ENCODE data around the gene ZNF548. TPM values are rescaled to one million over a fixed set of nuclear protein-coding genes. Genes with fewer than 3 reads are reported as not detected.

Gene ZNF548
- total RNA-seq, 4 donors from 2014 or later = 18.8 to 30.9 (median 25.7) TPM

DNA sequence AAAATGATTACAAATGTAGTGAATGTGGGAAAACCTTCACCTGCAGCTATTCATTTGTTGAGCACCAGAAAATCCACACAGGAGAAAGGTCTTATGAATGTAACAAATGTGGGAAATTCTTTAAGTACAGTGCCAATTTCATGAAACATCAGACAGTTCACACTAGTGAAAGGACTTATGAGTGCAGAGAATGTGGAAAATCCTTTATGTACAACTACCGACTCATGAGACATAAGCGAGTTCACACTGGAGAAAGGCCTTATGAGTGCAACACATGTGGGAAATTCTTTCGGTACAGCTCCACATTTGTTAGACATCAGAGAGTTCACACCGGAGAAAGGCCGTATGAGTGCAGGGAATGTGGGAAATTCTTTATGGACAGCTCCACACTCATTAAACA, 9.2 kb downstream of the ZNF548 start:
- WGBS = 91% methylated on average over 5 of the region's 5 CpGs
- no peaks in the 10 kb centered on the region for H3K4me1 ChIP-seq
- peaks cover 67% of the 10 kb centered on the region for H3K36me3 ChIP-seq
- no peaks in the 10 kb centered on the region for H3K27me3 ChIP-seq
- H3K9me3 ChIP-seq = no peaks in the 10 kb centered on the region
- no peak for DNase-seq (ENCODE audit: low spot score in 2 of 2)
- no peak overlapping the region for H3K27ac ChIP-seq
- no peak overlapping the region for H3K4me3 ChIP-seq
- TF ChIP-seq POLR2A (IDR thresholded peaks at IDR 0.05) = no peak
- TF ChIP-seq EP300 (IDR thresholded peaks at IDR 0.05) = no peak
- no peak for TF ChIP-seq POLR2AphosphoS5 (IDR thresholded peaks at IDR 0.05)

DNA sequence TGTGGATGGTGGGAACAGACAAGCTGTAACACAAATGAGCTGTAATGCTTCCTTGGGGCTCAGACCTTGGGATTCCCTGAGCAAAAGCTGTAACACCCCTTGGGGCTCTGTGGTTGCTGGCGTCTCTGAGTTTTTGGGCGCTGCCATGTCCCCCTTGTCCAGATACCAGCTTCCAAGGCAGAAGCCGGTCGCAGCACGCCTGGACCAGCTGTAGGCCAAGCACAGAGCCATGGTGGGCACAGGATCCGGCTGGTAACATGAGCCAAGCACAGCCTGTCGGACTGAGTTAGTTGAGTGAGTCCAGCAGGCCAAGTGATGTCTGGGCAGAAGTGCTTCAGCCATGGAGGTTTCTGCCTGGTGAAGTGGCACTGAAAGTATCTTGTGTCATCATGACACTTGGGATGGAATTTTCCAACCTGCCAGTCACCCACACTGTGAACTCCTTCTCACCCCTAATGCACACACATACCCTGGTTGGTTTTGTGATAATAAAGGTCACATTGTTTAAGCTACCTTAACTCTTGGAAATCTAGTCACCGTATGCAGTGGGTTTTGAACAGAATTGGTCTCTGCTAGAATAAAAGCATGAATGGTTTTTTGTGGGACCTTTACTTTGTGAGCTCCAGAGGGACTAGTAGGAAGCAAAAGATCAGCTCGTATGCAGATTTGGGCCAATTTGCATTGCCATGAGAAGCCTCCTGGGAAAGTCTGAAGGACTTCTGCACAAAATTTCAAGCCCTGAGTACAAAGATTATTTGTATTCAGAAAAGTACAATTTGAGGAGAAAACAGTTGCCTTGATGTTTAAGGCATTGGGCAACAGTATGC, 14.3 kb downstream of the ZNF548 start:
- Histone ChIP-seq H3K4me1 (no peaks in the 10 kb centered on the region), H3K36me3 (peaks cover 23% of the 10 kb centered on the region), H3K27ac (no peak overlapping the region), H3K27me3 (no peaks in the 10 kb centered on the region), H3K9me3 (no peaks in the 10 kb centered on the region), H3K4me3 (no peak overlapping the region)
- 91% methylated on average over 7 of the region's 9 CpGs for WGBS
- TF ChIP-seq POLR2A (IDR thresholded peaks at IDR 0.05) (no peak), POLR2AphosphoS5 (IDR thresholded peaks at IDR 0.05) (no peak), EP300 (IDR thresholded peaks at IDR 0.05) (no peak)
- TF ChIP-seq, protein P1, sequence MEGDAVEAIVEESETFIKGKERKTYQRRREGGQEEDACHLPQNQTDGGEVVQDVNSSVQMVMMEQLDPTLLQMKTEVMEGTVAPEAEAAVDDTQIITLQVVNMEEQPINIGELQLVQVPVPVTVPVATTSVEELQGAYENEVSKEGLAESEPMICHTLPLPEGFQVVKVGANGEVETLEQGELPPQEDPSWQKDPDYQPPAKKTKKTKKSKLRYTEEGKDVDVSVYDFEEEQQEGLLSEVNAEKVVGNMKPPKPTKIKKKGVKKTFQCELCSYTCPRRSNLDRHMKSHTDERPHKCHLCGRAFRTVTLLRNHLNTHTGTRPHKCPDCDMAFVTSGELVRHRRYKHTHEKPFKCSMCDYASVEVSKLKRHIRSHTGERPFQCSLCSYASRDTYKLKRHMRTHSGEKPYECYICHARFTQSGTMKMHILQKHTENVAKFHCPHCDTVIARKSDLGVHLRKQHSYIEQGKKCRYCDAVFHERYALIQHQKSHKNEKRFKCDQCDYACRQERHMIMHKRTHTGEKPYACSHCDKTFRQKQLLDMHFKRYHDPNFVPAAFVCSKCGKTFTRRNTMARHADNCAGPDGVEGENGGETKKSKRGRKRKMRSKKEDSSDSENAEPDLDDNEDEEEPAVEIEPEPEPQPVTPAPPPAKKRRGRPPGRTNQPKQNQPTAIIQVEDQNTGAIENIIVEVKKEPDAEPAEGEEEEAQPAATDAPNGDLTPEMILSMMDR (IDR thresholded peaks at IDR 0.05) = no peak
- no peak for DNase-seq (ENCODE audit: low spot score in 2 of 2)

DNA sequence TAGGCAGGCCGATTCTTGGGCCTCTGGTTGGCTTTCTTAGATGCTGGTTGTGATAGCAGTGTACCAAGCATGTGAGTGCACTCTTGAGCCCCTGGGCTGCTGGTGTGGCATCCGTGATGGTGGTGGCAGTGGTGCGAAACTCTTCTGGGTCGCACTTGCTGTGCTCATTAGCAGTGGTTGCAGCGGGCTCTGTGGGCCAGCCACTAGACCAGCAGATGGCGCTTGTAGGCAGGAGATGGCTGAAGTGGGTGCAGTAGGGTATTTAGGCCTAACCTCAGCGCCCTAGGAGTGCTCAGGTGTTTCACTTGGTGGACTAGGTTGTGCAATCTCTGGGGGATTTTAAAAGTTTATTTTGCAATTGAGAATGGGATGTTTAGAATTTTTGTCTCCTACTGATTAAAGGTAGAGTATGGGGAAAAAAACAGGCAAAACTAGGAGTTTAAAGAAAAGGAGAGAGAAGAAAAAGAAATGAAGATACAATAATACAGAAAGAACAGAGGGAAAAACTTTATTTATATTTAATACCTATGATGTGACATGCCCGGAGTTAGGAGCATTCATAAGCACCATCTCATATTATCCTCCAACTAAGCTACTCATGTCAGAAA, 17.0 kb downstream of the ZNF548 start:
- Histone ChIP-seq H3K4me1 (peaks cover 7% of the 10 kb centered on the region), H3K9me3 (no peaks in the 10 kb centered on the region), H3K4me3 (no peak overlapping the region), H3K27me3 (no peaks in the 10 kb centered on the region), H3K36me3 (no peaks in the 10 kb centered on the region), H3K27ac (no peak overlapping the region)
- TF ChIP-seq POLR2A (IDR thresholded peaks at IDR 0.05) = no peak
- no peak for TF ChIP-seq EP300 (IDR thresholded peaks at IDR 0.05)
- no peak for TF ChIP-seq POLR2AphosphoS5 (IDR thresholded peaks at IDR 0.05)
- TF ChIP-seq, protein P1 (IDR thresholded peaks at IDR 0.05) = peak; percentile 36 to 59
- 17% methylated on average over 4 of the region's 8 CpGs for WGBS
- no peak for DNase-seq (ENCODE audit: low spot score in 2 of 2)

DNA sequence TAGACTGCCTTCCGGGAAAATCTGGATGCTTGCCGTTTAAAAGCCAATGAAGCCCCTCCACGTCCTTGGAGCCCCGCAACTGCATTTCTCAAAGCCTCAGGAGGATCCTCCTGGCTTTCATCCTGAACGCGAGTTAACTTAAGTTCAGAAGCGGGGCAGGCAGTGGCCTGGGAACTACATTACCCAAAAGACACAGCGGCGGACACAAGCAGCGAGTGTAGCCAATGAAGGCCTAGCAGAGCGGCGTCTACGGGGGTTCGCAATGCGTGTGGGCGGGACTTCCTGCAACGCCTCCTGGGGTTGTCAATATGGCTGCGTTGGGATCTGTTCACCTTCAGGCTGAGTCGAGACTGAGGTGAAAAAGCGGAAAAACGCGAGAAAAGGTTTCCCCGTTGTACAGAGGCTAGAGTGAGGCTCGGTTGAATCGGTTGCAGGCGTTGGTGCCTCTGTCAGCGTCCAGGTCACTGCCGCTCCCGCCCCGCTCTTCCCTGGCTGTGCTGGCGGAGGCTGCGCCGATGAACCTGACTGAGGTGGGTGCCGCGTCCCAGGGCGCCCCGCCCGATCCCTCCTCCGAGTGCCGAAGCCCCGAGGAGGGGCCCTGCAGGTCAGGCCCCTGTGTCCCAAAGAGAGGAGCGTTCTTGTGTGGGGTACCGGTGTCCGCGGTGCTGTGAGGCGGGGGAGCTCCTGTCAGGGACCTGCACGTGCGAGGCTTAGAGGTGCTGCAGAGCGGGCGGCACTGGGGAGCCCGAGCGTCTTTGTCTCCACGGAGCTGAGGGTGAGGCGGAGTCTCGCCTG, 21.4 kb downstream of the ZNF548 start, which contains the start of gene ZNF17:
Gene ZNF17 (plus strand): TSS at position 285 of the 795 bp plus-strand sequence. CDS start 2,455 bp downstream, outside the sequence.
- under 1% methylated on average over 37 of the region's 55 CpGs for WGBS
- peak; percentile 95 to 97 for DNase-seq (ENCODE audit: low spot score in 2 of 2)
- Histone ChIP-seq H3K36me3 (peaks cover 23% of the 10 kb centered on the region), H3K27me3 (no peaks in the 10 kb centered on the region), H3K9me3 (no peaks in the 10 kb centered on the region), H3K27ac (peak within 1 kb of the TSS; percentile 69), H3K4me1 (peaks cover 17% of the 10 kb centered on the region), H3K4me3 (peak within 1 kb of the TSS; percentile 94)
- TF ChIP-seq POLR2AphosphoS5 (IDR thresholded peaks at IDR 0.05) (no peak), POLR2A (IDR thresholded peaks at IDR 0.05) (no peak), EP300 (IDR thresholded peaks at IDR 0.05) (no peak)
- TF ChIP-seq, protein P1 (IDR thresholded peaks at IDR 0.05) = no peak

DNA sequence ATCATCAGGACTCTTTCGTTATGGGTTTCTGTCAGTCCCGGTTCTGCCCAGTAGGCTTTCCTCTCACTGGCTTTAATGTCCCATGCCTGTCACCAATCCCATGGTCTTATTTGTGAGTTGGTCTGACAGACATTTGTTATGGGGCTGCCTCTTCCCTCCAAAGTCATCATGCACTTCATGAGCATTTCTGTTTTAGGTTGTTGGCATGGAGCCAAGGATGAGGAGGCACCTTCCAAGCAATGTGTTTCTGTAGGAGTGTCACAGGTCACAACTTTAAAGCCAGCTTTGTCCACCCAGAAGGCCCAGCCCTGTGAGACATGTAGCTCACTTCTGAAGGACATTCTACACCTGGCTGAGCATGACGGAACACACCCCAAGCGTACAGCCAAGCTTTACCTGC, 29.8 kb downstream of the ZNF548 start:
- Histone ChIP-seq H3K4me3 (no peak overlapping the region), H3K27me3 (no peaks in the 10 kb centered on the region), H3K9me3 (peaks cover 29% of the 10 kb centered on the region), H3K27ac (no peak overlapping the region), H3K36me3 (peaks cover 75% of the 10 kb centered on the region), H3K4me1 (no peaks in the 10 kb centered on the region)
- DNase-seq (ENCODE audit: low spot score in 2 of 2) = no peak
- WGBS = 100% methylated on average over 3 of the region's 4 CpGs
- TF ChIP-seq EP300 (IDR thresholded peaks at IDR 0.05) (no peak), POLR2A (IDR thresholded peaks at IDR 0.05) (no peak), POLR2AphosphoS5 (IDR thresholded peaks at IDR 0.05) (no peak)
- TF ChIP-seq, protein P1 (IDR thresholded peaks at IDR 0.05) = no peak

Measured in suprapubic skin (tissue), 4 donors.